MM.1S (cell line): ENCODE results near the gene HBS1L.

Experiments used
- DNase-seq: peaks from one replicate; pipeline ENCODE4 v3.0.0-alpha.2; 2015
- H2AFZ ChIP-seq: fragments of 300-600 bp; sonication (generic); 2 replicates; pipeline ENCODE4 v1.6.0; 2016; ENCODE audit warnings: antibody characterized with exemption, low read length
- H3F3A ChIP-seq: fragments of 300-600 bp; sonication (generic); 2 replicates; pipeline ENCODE4 v1.6.1; 2016; ENCODE audit warnings: mild to moderate bottlenecking, antibody characterized with exemption, low read length, moderate library complexity, mixed read lengths; ENCODE audit not compliant: insufficient read depth
- H3K27ac ChIP-seq: fragments of 300-600 bp; sonication (generic); 2 replicates; pipeline ENCODE4 v1.5.1; 2016; ENCODE audit warnings: mild to moderate bottlenecking, low read length
- H3K27me3 ChIP-seq: fragments of 300-600 bp; sonication (generic); replicated peaks from 2 replicates; pipeline ENCODE4 v1.6.0; 2016; ENCODE audit warnings: low read length; ENCODE audit not compliant: insufficient read depth
- H3K36me3 ChIP-seq: fragments of 300-600 bp; sonication (generic); replicated peaks from 2 replicates; pipeline ENCODE4 v1.6.1; 2016; ENCODE audit warnings: mild to moderate bottlenecking, low read length, mixed read lengths; ENCODE audit not compliant: insufficient read depth
- H3K4me1 ChIP-seq: fragments of 300-600 bp; sonication (generic); 2 replicates; pipeline ENCODE4 v1.6.1; 2016; ENCODE audit warnings: low read length, mixed read lengths
- H3K4me2 ChIP-seq: fragments of 300-600 bp; sonication (generic); 2 replicates; pipeline ENCODE4 v1.6.0; 2016; ENCODE audit warnings: low read depth, low read length
- H3K4me3 ChIP-seq: fragments of 300-600 bp; sonication (generic); 2 replicates; pipeline ENCODE4 v1.5.1; 2016; ENCODE audit warnings: low read length, mixed read lengths
- H3K79me2 ChIP-seq: fragments of 300-600 bp; sonication (generic); 2 replicates; pipeline ENCODE4 v1.6.1; 2016; ENCODE audit warnings: mixed run types, low read length, mixed read lengths
- H3K9ac ChIP-seq: fragments of 300-600 bp; sonication (generic); 2 replicates; pipeline ENCODE4 v1.6.1; 2016; ENCODE audit warnings: low read length, mixed read lengths
- H3K9me2 ChIP-seq: fragments of 300-600 bp; sonication (generic); replicated peaks from 2 replicates; pipeline ENCODE4 v1.6.1; 2016; ENCODE audit warnings: mild to moderate bottlenecking, low read length, mixed read lengths; ENCODE audit not compliant: insufficient read depth
- H3K9me3 ChIP-seq: fragments of 300-600 bp; sonication (generic); replicated peaks from 2 replicates; pipeline ENCODE4 v1.6.1; 2016; ENCODE audit warnings: mild to moderate bottlenecking, low read length, mixed read lengths; ENCODE audit not compliant: insufficient read depth
- H4K20me1 ChIP-seq: fragments of 300-600 bp; sonication (generic); 2 replicates; pipeline ENCODE4 v1.6.1; 2016; ENCODE audit warnings: mild to moderate bottlenecking, low read length, moderate library complexity, mixed read lengths; ENCODE audit not compliant: insufficient read depth
- CTCF ChIP-seq: fragments of 300-600 bp; sonication (generic); IDR thresholded peaks from 2 replicates; pipeline ENCODE4 v1.5.1; 2016; ENCODE audit warnings: antibody characterized with exemption, low read length, mixed read lengths
- EZH2 ChIP-seq: fragments of 300-600 bp; sonication (generic); optimal IDR thresholded peaks from 2 replicates; pipeline ENCODE3; 2017; ENCODE audit warnings: low read depth, mild to moderate bottlenecking, antibody characterized with exemption, low read length, mixed read lengths
- EZH2phosphoT487 ChIP-seq: fragments of 300-600 bp; sonication (generic); IDR thresholded peaks from 2 replicates; pipeline ENCODE4 v1.6.1; 2018; ENCODE audit warnings: antibody characterized with exemption, low read length

The HBS1L gene

GRCh38 chr6:135018941-135019340 is 35.7 kb downstream of the HBS1L start:
- TF ChIP-seq EZH2phosphoT487 (no peak), EZH2 (no peak), CTCF (no peak)
- Histone ChIP-seq H3K27ac (no peak overlapping the region), H3K4me3 (no peak overlapping the region), H3K9me3 (no peaks in the 10 kb centered on the region), H3K79me2 (peaks cover 81% of the 10 kb centered on the region), H3K9ac (no peak overlapping the region), H3K27me3 (no peaks in the 10 kb centered on the region), H3K4me1 (peaks cover 41% of the 10 kb centered on the region), H3K9me2 (no peaks in the 10 kb centered on the region; the same call in 1 of the 2 replicates), H3K36me3 (no peaks in the 10 kb centered on the region; the same call in 1 of the 2 replicates), H3K4me2 (no peak overlapping the region), H3F3A (peaks cover 42% of the 10 kb centered on the region), H2AFZ (no peak overlapping the region), H4K20me1 (no peaks in the 10 kb centered on the region)
- DNase-seq = no peak

GRCh38 chr6:135018052-135018451 is 36.6 kb downstream of the HBS1L start:
- Histone ChIP-seq H3K27ac (no peak overlapping the region), H4K20me1 (no peaks in the 10 kb centered on the region), H3K27me3 (no peaks in the 10 kb centered on the region), H3K9ac (no peak overlapping the region), H3K4me1 (peaks cover 49% of the 10 kb centered on the region), H2AFZ (no peak overlapping the region), H3K79me2 (peaks cover 77% of the 10 kb centered on the region), H3F3A (peaks cover 51% of the 10 kb centered on the region), H3K4me2 (no peak overlapping the region), H3K4me3 (no peak overlapping the region), H3K9me3 (no peaks in the 10 kb centered on the region), H3K9me2 (no peaks in the 10 kb centered on the region; the same call in 1 of the 2 replicates), H3K36me3 (no peaks in the 10 kb centered on the region; the same call in 1 of the 2 replicates)
- DNase-seq = no peak
- no peak for TF ChIP-seq EZH2phosphoT487
- TF ChIP-seq CTCF = no peak
- no peak for TF ChIP-seq EZH2

- peaks cover 57% of the 10 kb centered on the region for H3K4me1 ChIP-seq
- H3K79me2 ChIP-seq = peaks cover 73% of the 10 kb centered on the region
- H3K9ac ChIP-seq = peak overlapping the region; percentile 67
- H2AFZ ChIP-seq = no peak overlapping the region
- no peaks in the 10 kb centered on the region for H4K20me1 ChIP-seq
- H3K9me2 ChIP-seq = no peaks in the 10 kb centered on the region
- peaks cover 42% of the 10 kb centered on the region for H3F3A ChIP-seq
- peak overlapping the region; percentile 41 for H3K4me3 ChIP-seq
- peak; percentile 91 for DNase-seq
- no peaks in the 10 kb centered on the region; the same call in 1 of the 2 replicates for H3K36me3 ChIP-seq
- H3K9me3 ChIP-seq = no peaks in the 10 kb centered on the region
- H3K27me3 ChIP-seq = no peaks in the 10 kb centered on the region
- peak overlapping the region; percentile 98 for H3K27ac ChIP-seq
- TF ChIP-seq CTCF = no peak
- no peak for TF ChIP-seq EZH2
- no peak for TF ChIP-seq EZH2phosphoT487
- peak overlapping the region; percentile 75 for H3K4me2 ChIP-seq
Measured at GRCh38 chr6:135014353-135014832, 40.2 kb downstream of the HBS1L start.
